ENCODE data around the gene RASL12. TPM values are rescaled to one million over a fixed set of nuclear protein-coding genes. Genes with fewer than 3 reads are reported as not detected.
"Not testable (repeated sequence)": the region's sequence is repeated elsewhere in the genome, so short reads cannot be mapped to it uniquely, and the experiment has no call there.

The RASL12 gene
- total and polyA plus RNA-seq, 12 donors, result 1.3 to 9.2 (median 3.4) TPM

GRCh38 chr15:65095011-65095746 lies 27.4 kb upstream of the RASL12 start:
- intact Hi-C loops (cut with DNase I), result loop anchor here in 1 of 2 donors (10.0 kb wide), 1 partner anchor 50 kb away; the partner anchor contains the start of gene SLC51B
- no peak overlapping the region for H3K4me3 ChIP-seq
- peaks cover 0 to 29% of the 10 kb centered on the region in 2 donors for H3K36me3 ChIP-seq (replicated peaks in 1 of 2)
- no peaks in the 10 kb centered on the region for H3K9me3 ChIP-seq (replicated peaks in 1 of 3)
- H3K27ac ChIP-seq, result no peak overlapping the region
- no peak for TF ChIP-seq POLR2A (IDR thresholded peaks at IDR 0.05)
- TF ChIP-seq CTCF (IDR thresholded peaks at IDR 0.05), result no peak
- peaks cover 0 to 11% of the 10 kb centered on the region in 2 donors for H3K4me1 ChIP-seq (replicated peaks in 1 of 2)
- no peaks in the 10 kb centered on the region for H3K27me3 ChIP-seq
- 44 to 57% (median 52%) methylated on average over 3 to 5 of the region's 5 CpGs for WGBS, 4 donors
- DNase-seq, result peak in 6 of 7 donors; percentile 43 to 79 (median 58)

- DNase-seq, result peak in 4 of 7 donors; percentile 45 to 87 (median 61)
- H3K27ac ChIP-seq, result no peak overlapping the region
Measured at GRCh38 chr15:65094294-65094995, 26.7 kb upstream of the RASL12 start.

DNA sequence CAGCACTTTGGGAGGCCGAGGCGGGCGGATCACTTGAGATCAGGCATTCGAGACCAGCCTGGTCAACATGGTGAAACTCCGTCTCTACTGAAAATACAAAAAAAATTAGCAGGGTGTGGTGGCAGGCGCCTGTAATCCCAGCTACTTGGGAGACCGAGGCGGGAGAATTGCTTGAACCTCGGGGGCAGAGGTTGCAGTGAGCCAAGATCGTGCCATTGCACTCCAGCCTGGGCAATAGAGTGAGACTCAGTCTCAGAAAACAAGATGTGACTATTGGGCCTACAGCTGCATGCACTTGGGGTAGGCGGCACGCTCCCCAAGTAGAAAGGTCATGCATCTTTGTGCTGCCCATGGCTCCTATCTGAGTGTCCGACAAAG lies 26.0 kb upstream of the RASL12 start:
- not testable (repeated sequence) for DNase-seq; H3K4me3 ChIP-seq; H3K9me3 ChIP-seq (replicated peaks in 1 of 3); H3K27me3 ChIP-seq; H3K27ac ChIP-seq
- 93 to 95% (median 95%) methylated on average over 9 to 13 of the region's 13 CpGs for WGBS, 4 donors
- H3K36me3 ChIP-seq (replicated peaks in 1 of 2), result peaks cover 0 to 17% of the 10 kb centered on the region in 2 donors
- intact Hi-C loops (cut with DNase I), result loop anchor here in 1 of 2 donors (10.0 kb wide), 1 partner anchor 49 kb away; the partner anchor contains the start of gene SLC51B
- peaks cover 0 to 17% of the 10 kb centered on the region in 2 donors for H3K4me1 ChIP-seq (replicated peaks in 1 of 2)

More at GRCh38 chr15:65094294-65094995, 26.7 kb upstream of the RASL12 start:
- TF ChIP-seq POLR2A (IDR thresholded peaks at IDR 0.05) (no peak), CTCF (IDR thresholded peaks at IDR 0.05) (no peak)
- Histone ChIP-seq H3K4me3 (no peak overlapping the region), H3K36me3 (replicated peaks in 1 of 2) (peaks cover 0 to 24% of the 10 kb centered on the region in 2 donors), H3K27me3 (no peaks in the 10 kb centered on the region), H3K9me3 (replicated peaks in 1 of 3) (no peaks in the 10 kb centered on the region), H3K4me1 (replicated peaks in 1 of 2) (peaks cover 0 to 11% of the 10 kb centered on the region in 2 donors)
- WGBS, 4 donors, result 67 to 89% (median 78%) methylated on average over 6 to 14 of the region's 14 CpGs
- intact Hi-C loops (cut with DNase I), result loop anchor here in 1 of 2 donors (10.0 kb wide), 1 partner anchor 50 kb away; the partner anchor contains the start of gene SLC51B

- intact Hi-C loops (cut with DNase I), result loop anchor here in 1 of 2 donors (10.0 kb wide), 1 partner anchor 48 kb away; the partner anchor contains the start of gene SLC51B
- Histone ChIP-seq H3K4me3 (no peak overlapping the region), H3K4me1 (replicated peaks in 1 of 2) (peaks cover 0 to 17% of the 10 kb centered on the region in 2 donors), H3K27me3 (no peaks in the 10 kb centered on the region), H3K27ac (no peak overlapping the region), H3K36me3 (replicated peaks in 1 of 2) (peaks cover 0 to 12% of the 10 kb centered on the region in 2 donors), H3K9me3 (replicated peaks in 1 of 3) (no peaks in the 10 kb centered on the region)
- 95 to 96% (median 95%) methylated on average over 13 to 17 of the region's 17 CpGs for WGBS, 4 donors
- TF ChIP-seq CTCF (IDR thresholded peaks at IDR 0.05), result no peak
- no peak for TF ChIP-seq POLR2A (IDR thresholded peaks at IDR 0.05)
- DNase-seq, result no peak
Measured at GRCh38 chr15:65092911-65093792, 25.4 kb upstream of the RASL12 start.
